IPS-11a (cell line): Measurements from ENCODE around the gene PDE4D.
"Not testable (repeated sequence)": the region's sequence is repeated elsewhere in the genome, so short reads cannot be mapped to it uniquely, and the experiment has no call there.

Source experiments
- H3K4me3 ChIP-seq: one replicate; pipeline ENCODE4 v1.5.1; 2013; ENCODE audit warnings: low read depth, low read length, control low read depth

PDE4D gene

DNA sequence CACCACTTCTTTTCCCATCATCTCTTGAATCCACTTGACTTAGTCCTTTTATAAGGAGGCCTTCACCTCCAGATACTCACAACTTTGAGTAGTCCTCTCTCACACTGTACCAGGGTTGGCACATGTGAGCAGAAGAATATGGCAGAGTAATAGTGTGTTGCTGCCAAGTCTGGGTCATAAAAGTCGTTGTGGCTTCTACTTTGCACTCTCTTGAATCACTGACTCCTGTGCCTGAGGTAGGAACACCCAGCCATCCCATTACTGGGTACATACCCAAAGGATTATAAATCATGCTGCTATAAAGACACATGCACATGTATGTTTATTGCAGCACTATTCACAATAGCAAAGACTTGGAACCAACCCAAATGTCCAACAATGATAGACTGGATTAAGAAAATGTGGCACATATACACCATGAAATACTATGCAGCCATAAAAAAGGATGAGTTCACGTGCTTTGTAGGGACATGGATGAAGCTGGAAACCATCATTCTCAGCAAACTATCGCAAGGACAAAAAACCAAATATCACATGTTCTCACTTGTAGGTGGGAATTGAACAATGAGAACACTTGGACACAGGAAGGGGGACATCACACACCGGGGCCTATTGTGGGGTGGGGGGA, 145.4 kb downstream of the PDE4D start:
- not testable (repeated sequence) for H3K4me3 ChIP-seq

DNA sequence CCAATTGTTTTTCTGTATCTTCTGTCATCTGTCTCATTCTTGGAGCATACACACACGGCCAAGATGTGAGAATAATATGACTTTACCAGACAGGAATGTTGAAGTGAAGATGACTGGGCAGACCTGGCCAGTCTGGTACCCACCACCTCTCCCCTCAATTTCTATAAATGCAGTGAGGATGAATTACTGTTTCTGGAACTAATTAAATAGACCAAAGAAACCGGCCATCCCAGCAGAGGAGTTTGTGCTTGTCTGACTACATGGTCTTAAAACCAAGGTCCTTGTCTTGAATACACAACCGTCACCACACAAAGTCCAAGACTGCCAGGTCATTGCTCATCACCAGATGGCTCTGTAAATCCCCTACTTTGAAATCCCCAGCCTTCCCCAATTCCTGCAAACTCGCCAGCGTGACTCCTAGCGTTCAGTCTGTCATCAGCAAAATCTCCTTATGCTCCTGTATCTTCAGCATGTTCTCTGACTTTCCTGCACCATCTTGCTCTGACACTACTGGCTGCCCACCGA, 147.2 kb downstream of the PDE4D start:
- no peak overlapping the region for H3K4me3 ChIP-seq

GRCh38 chr5:59745415-59745863, 148.1 kb downstream of the PDE4D start:
- no peak overlapping the region for H3K4me3 ChIP-seq

DNA sequence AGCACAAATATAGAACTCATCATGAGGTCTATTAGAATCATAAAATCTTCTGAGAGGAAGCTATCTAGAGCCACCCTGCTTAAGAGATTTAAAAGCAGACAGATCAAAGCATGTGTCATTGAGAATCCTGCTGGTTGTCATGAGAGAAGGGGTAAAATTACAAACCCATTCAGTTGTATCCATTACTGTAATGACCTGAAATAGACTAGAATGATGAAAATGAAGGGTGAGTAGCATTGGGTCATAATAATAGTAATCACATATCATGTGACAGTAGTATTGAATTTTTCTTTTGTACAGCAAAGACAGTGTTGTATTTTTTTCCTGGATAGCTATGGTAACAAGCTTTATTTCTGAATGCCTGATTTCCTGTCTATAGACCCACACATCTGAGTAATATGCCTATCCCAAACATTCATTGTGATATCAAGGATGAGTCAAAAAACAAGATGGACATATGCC, 149.0 kb downstream of the PDE4D start:
- H3K4me3 ChIP-seq, result no peak overlapping the region

- H3K4me3 ChIP-seq, result no peak overlapping the region
Measured at GRCh38 chr5:59741599-59741998, 151.9 kb downstream of the PDE4D start.

- H3K4me3 ChIP-seq, result no peak overlapping the region
Measured at GRCh38 chr5:59738024-59738423, 155.5 kb downstream of the PDE4D start.

DNA sequence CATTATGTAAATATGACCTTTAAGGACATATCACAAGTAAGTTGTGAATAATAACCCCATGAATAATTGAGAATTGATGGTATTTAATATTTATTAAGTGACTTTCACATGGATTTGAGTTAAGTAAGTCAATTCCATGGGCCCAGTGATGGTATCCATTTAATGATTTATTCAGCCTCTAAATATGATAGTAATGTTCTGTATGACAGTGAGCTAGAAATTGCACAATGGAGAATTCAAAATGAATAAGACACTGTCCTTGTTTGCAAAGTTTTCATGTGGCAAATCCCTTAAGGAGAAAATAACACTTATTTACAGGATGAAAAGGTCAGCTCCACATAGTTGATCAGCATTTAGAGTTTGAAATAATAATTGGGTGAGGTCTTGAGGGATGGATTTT, 160.7 kb downstream of the PDE4D start:
- no peak overlapping the region for H3K4me3 ChIP-seq

GRCh38 chr5:59732301-59732700, 161.2 kb downstream of the PDE4D start:
- no peak overlapping the region for H3K4me3 ChIP-seq

DNA sequence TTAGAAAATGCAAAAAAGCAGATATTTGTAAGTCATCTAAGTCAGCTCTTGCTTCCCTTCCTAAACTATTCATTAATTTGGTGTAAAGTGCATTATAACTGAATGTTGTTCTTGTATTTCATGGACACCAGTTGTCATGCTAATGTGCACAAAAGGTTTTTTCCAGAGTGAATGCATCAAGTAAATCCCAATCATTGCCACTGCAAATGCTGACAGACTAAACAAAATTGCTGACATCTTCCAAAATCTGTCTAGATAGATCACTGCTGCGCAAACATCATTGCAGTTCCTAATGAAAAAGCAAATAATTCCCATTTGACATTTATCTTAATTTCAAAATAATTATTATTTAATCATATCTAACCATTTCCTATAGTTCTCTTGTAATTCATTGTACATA, 161.7 kb downstream of the PDE4D start:
- H3K4me3 ChIP-seq, result no peak overlapping the region

DNA sequence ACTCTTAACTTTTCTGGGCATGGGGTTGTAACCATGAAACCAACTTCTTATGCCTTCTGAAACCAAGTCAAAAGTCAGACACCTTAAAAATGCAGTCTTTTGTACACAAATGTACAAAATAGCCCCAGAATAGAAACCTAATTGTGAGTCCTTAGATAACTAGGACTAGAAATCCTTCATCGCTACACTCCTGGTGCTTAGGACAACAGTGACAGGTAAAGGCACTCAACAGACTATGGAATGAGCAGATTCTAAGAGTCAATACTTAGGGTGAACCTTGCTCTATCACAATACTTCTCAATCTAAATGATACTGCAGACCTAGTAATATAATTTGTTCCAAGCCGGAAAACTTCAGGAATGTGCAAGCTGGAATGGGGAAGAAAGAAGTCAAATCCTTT, 163.7 kb downstream of the PDE4D start:
- H3K4me3 ChIP-seq, result no peak overlapping the region

DNA sequence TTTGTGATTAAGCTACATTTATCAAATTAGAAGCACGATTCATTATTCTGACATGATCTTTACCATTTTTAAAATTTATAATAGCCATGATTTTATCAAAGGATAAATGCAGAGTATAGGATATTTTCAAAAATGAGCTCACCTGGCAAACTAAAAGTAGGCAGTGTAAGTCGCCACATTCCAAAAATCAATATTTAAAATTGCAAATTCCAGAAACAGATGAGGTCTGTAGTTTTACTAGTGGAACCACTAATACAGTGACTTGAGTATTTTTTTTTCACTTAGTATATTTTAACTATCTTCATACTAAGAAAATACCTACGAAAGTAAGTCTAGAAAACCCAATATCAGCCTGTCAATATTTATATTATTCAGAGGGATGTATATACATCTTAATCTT, 164.2 kb downstream of the PDE4D start:
- no peak overlapping the region for H3K4me3 ChIP-seq

GRCh38 chr5:59728356-59728755, 165.2 kb downstream of the PDE4D start:
- no peak overlapping the region for H3K4me3 ChIP-seq

DNA sequence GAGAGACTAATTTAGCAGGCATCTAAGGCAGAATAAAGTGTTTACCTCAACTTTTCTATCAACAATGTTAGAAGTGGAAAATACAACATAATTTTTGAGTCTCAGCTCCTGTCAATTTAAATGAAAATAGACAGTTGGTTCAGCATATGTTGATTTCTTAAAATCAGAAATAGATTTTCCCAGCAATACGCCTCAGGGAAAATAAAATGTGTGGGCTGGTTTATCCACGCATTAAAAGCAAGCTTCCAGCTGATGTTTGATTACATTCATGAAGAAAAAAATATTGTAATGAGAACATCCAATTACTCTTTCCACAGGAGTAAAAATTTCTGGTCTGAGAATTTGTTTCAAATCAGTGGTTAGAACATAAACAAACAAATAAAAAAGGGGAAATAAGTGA, 166.3 kb downstream of the PDE4D start:
- H3K4me3 ChIP-seq, result no peak overlapping the region

DNA sequence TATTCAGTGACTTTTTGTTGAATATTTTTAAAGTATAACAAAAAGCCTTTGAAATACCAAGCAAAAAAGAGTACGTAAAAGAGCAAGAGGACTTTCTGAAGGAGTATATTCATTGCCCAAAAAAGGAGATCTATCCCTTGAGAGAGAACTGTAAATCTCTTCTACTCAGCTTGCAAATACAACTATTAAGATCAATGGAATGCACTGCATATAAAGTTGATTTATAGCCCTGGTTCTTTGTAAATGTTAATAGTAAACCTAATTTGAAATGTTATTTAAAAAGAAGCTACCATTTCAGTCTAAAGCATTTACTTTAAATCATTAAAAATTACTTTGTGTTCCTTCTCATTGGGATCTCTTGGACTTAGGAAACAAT, 168.1 kb downstream of the PDE4D start:
- no peak overlapping the region for H3K4me3 ChIP-seq

- no peak overlapping the region for H3K4me3 ChIP-seq
Measured at GRCh38 chr5:59724482-59725391, 168.8 kb downstream of the PDE4D start.

DNA sequence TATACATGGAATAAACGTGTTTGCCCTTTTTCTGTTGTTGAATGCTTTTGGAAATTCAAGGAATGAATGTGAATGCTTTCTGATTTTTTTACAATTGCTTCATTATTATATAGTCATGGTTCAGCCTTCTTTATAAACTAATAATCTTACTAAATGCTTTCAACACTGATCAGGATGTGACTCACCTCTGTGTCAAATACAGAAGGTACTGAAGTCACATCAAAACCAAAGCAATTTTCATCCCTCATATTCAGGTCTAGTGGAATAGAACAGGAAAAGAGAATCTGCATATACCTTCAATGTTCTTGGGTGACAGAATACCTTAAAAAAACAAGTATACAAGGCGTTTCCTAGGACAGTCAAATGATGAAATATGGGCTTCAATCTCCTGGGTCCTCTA, 170.7 kb downstream of the PDE4D start:
- H3K4me3 ChIP-seq, result no peak overlapping the region

DNA sequence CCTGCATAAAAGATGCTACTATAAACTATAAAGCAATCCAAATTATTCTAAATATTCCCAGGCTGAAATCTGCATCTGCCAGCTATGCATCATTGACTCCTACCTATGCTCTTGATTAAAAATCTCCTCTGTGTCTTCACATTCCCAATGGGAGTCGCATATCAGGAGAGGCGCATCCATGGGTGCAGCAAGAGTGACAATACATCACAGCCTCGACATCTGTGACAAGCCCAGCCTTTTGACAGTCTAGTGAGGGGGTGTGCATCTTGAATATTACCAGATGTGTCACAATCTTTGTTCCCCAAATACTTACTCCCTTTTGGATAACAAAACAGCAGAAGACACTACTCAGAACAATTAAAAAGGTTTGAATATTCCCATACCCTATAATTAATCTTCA, 171.8 kb downstream of the PDE4D start:
- H3K4me3 ChIP-seq, result no peak overlapping the region

- no peak overlapping the region for H3K4me3 ChIP-seq
Measured at GRCh38 chr5:59720063-59720462, 173.5 kb downstream of the PDE4D start.

- no peak overlapping the region for H3K4me3 ChIP-seq
Measured at GRCh38 chr5:59716966-59717500, 176.5 kb downstream of the PDE4D start.

GRCh38 chr5:59716029-59716428, 177.5 kb downstream of the PDE4D start:
- no peak overlapping the region for H3K4me3 ChIP-seq

DNA sequence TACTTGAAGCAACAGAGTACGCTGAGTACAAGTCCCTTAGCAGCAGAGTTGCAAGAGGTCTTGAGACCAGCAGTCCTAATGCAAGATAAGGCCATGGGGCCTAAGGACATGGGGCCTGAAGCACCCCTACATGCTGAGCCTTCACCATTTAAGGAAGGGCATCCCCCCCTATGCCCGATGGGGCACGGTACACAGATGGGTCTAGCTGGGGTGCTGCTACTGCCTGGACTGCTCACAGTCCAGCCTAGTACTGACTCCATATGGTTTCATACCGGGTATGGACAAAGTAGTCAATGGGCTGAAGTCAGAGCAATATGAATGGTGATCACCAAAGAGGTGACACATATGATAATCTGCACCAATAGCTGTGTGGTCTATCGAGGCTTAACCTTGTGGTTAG, 178.3 kb downstream of the PDE4D start:
- no peak overlapping the region for H3K4me3 ChIP-seq

- no peak overlapping the region for H3K4me3 ChIP-seq
Measured at GRCh38 chr5:59713498-59713844, 180.1 kb downstream of the PDE4D start.
